Vagina (tissue), 2 donors: ENCODE data around the gene ZNF281. TPM values are rescaled to one million over a fixed set of nuclear protein-coding genes. Genes with fewer than 3 reads are reported as not detected.

Experiments
- DNase-seq, 2 donors: peaks; one replicate each; pipeline ENCODE4 v3.0.0-alpha.2; 2017; ENCODE audit errors: extremely low spot score in 2 of 2
- H3K27ac ChIP-seq: fragments of 200-600 bp; sonication (generic); one replicate; pipeline ENCODE4 v1.5.1; 2019
- H3K27me3 ChIP-seq: fragments of 200-600 bp; sonication (generic); one replicate; pipeline ENCODE4 v1.5.1; 2019
- H3K36me3 ChIP-seq, 2 donors: fragments of 200-600 bp; sonication (generic); one replicate each; pipeline ENCODE4 v1.5.1; 2017 to 2019
- H3K4me1 ChIP-seq: fragments of 200-600 bp; sonication (generic); one replicate; pipeline ENCODE4 v1.5.1; 2019
- H3K4me3 ChIP-seq, 2 donors: fragments of 200-600 bp; sonication (generic); 1 replicate in 1 of 2; 2 replicates in 1 of 2; pipeline ENCODE4 v1.5.1; 2016 to 2019
- H3K9me3 ChIP-seq: fragments of 200-600 bp; sonication (generic); one replicate; pipeline ENCODE4 v1.5.1; 2019
- CTCF ChIP-seq, 3 experiments: fragments of 450-650 bp in 2 of 3; fragments of 200-600 bp in 1 of 3; sonication (generic) in 1 of 3; IDR thresholded peaks; one replicate each; pipeline ENCODE4 v1.5.1; 2017 to 2019; ENCODE audit warnings: antibody characterized with exemption in 3 of 3, mild to moderate bottlenecking in 2 of 3, moderate library complexity in 2 of 3
- POLR2A ChIP-seq, 2 donors: fragments of 450-650 bp; IDR thresholded peaks; one replicate each; pipeline ENCODE4 v1.6.1; 2017; ENCODE audit warnings: antibody characterized with exemption in 2 of 2, mild to moderate bottlenecking in 2 of 2, moderate library complexity in 2 of 2
- POLR2AphosphoS5 ChIP-seq, 2 donors: sonication (generic); formaldehyde crosslinking; IDR thresholded peaks; one replicate each; pipeline ENCODE4 v1.9.0; 2017; ENCODE audit warnings: antibody characterized with exemption in 2 of 2, mild to moderate bottlenecking in 2 of 2, low read depth in 1 of 2; ENCODE audit not compliant: insufficient read depth in 1 of 2
- intact Hi-C: fragments of 100-400 bp; cut with DNase I; formaldehyde crosslinking; loops from one replicate; pipeline ENCODE4 v1.15.1; 2023
- total RNA-seq: library from RNA; depleted of rRNA; stranded (reverse); fragments of >200 nt; gene quantifications from one replicate; pipeline ENCODE4 v1.2.3, GENCODE V29; 2016

Gene ZNF281
- total RNA-seq, 1 donor from 2014 or later: 8.8 TPM

- no peaks in the 10 kb centered on the region for H3K9me3 ChIP-seq
- intact Hi-C loops: no loop called here
- H3K36me3 ChIP-seq: no peaks in the 10 kb centered on the region
- no peak overlapping the region for H3K27ac ChIP-seq
- no peak for DNase-seq
- H3K27me3 ChIP-seq: no peaks in the 10 kb centered on the region
- TF ChIP-seq POLR2AphosphoS5 (IDR thresholded peaks at IDR 0.05; ENCODE audit: insufficient read depth in 1 of 2, low read depth in 1 of 2): no peak
- TF ChIP-seq CTCF (IDR thresholded peaks at IDR 0.05): no peak
- no peak for TF ChIP-seq POLR2A (IDR thresholded peaks at IDR 0.05)
- peaks cover 36% of the 10 kb centered on the region for H3K4me1 ChIP-seq
- H3K4me3 ChIP-seq: no peak overlapping the region
Measured at GRCh38 chr1:200411406-200412257, 1.8 kb upstream of the ZNF281 start.

GRCh38 chr1:200410566-200410878 lies 686 bp upstream of the ZNF281 start:
- no peaks in the 10 kb centered on the region for H3K27me3 ChIP-seq
- peak overlapping the region; percentile 73 to 90 for H3K4me3 ChIP-seq
- H3K9me3 ChIP-seq: no peaks in the 10 kb centered on the region
- peaks cover 40% of the 10 kb centered on the region for H3K4me1 ChIP-seq
- TF ChIP-seq POLR2AphosphoS5 (IDR thresholded peaks at IDR 0.05; ENCODE audit: insufficient read depth in 1 of 2, low read depth in 1 of 2) (no peak), CTCF (IDR thresholded peaks at IDR 0.05) (no peak), POLR2A (IDR thresholded peaks at IDR 0.05) (no peak)
- no peaks in the 10 kb centered on the region for H3K36me3 ChIP-seq
- H3K27ac ChIP-seq: no peak overlapping the region
- DNase-seq: no peak
- intact Hi-C loops: no loop called here

DNA sequence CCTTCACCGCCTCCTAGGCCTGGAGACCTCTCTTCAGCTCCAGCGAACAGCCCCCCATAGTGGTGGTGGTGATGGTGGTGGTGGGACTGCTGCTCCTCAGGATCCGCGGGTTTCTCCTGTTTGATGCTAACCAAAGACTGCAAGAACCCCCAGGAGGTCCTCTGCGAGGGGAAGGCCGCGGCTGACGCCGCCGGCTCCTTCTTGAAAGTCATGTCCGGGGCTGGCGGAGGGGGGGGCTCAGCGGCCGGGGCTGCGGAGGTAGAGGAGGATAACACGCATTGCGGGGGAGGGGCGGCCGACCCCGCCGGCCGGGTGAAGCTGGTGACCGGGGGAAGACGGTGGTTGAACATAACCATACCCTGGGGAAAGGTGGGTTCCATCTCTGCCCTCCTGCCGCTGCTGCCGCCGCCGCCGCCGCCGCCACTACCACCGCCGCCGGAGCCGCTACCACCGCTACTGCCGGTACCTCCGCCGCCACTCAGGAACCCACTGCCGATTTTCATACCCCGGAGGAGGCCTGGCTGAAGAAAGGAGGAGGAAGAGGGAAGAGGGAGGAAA lies 554 bp downstream of the ZNF281 start:
- H3K27me3 ChIP-seq: no peaks in the 10 kb centered on the region
- TF ChIP-seq POLR2A (IDR thresholded peaks at IDR 0.05): no peak
- TF ChIP-seq CTCF (IDR thresholded peaks at IDR 0.05): no peak
- TF ChIP-seq POLR2AphosphoS5 (IDR thresholded peaks at IDR 0.05; ENCODE audit: insufficient read depth in 1 of 2, low read depth in 1 of 2): no peak
- H3K4me1 ChIP-seq: peaks cover 50% of the 10 kb centered on the region
- peak overlapping the region; percentile 85 for H3K27ac ChIP-seq
- H3K9me3 ChIP-seq: no peaks in the 10 kb centered on the region
- peaks cover 0 to 3% of the 10 kb centered on the region in 2 donors for H3K36me3 ChIP-seq
- H3K4me3 ChIP-seq: peak overlapping the region; percentile 73 to 90
- DNase-seq: no peak
- intact Hi-C loops: no loop called here

GRCh38 chr1:200406161-200406797 lies 3.6 kb downstream of the ZNF281 start:
- intact Hi-C loops: no loop called here
- H3K9me3 ChIP-seq: no peaks in the 10 kb centered on the region
- no peak overlapping the region for H3K27ac ChIP-seq
- TF ChIP-seq POLR2A (IDR thresholded peaks at IDR 0.05) (no peak), POLR2AphosphoS5 (IDR thresholded peaks at IDR 0.05; ENCODE audit: insufficient read depth in 1 of 2, low read depth in 1 of 2) (no peak), CTCF (IDR thresholded peaks at IDR 0.05) (no peak)
- no peak for DNase-seq
- no peak overlapping the region for H3K4me3 ChIP-seq
- peaks cover 0 to 3% of the 10 kb centered on the region in 2 donors for H3K36me3 ChIP-seq
- H3K4me1 ChIP-seq: peaks cover 50% of the 10 kb centered on the region
- no peaks in the 10 kb centered on the region for H3K27me3 ChIP-seq
